A673 (cell line): Measurements from ENCODE around the gene EYA4. TPM values are rescaled to one million over a fixed set of nuclear protein-coding genes. Genes with fewer than 3 reads are reported as not detected.

ENCODE experiments used
- BruUV-seq: library from RNA; stranded (reverse); fragments of 400-500 nt; replicated peaks from 2 replicates; lab custom pipeline; 2021; lab: Mats Ljungman, UMichigan
- CTCF ChIA-PET: fragments of 300-600 bp; sonication (Branson Sonifier 250); formaldehyde crosslinking; loops from one replicate; lab custom pipeline; 2022; ENCODE audit warnings: antibody characterized with exemption; lab: Charles Lee
- POLR2A ChIA-PET: fragments of 300-600 bp; sonication (Branson Sonifier 250); formaldehyde crosslinking; loops from one replicate; lab custom pipeline; 2022; ENCODE audit warnings: antibody characterized with exemption; ENCODE audit not compliant: low non-redundant PET; lab: Charles Lee
- DNase-seq: peaks from one replicate; pipeline ENCODE4 v3.0.0-alpha.2; 2015; ENCODE audit warnings: low spot score
- H3K27ac ChIP-seq: fragments of 200-600 bp; sonication (generic); 2 replicates; pipeline ENCODE4 v1.5.1; 2016; ENCODE audit warnings: mixed run types, low read depth, mild to moderate bottlenecking, mixed read lengths, antibody characterized with exemption, low read length; ENCODE audit not compliant: poor library complexity, severe bottlenecking
- H3K27me3 ChIP-seq: fragments of 200-600 bp; sonication (generic); replicated peaks from 2 replicates; pipeline ENCODE4 v1.6.1; 2017; ENCODE audit warnings: mixed run types, low read depth, mild to moderate bottlenecking, mixed read lengths, antibody characterized with exemption, low read length; ENCODE audit not compliant: insufficient read depth, poor library complexity
- H3K36me3 ChIP-seq: fragments of 200-600 bp; sonication (generic); 2 replicates; pipeline ENCODE4 v1.6.1; 2016; ENCODE audit warnings: mixed run types, mild to moderate bottlenecking, mixed read lengths, antibody characterized with exemption, low read length; ENCODE audit not compliant: insufficient read depth, poor library complexity, severe bottlenecking
- H3K4me1 ChIP-seq: fragments of 200-600 bp; sonication (generic); 2 replicates; pipeline ENCODE4 v1.6.1; 2017; ENCODE audit warnings: mixed run types, mild to moderate bottlenecking, mixed read lengths, antibody characterized with exemption, low read length; ENCODE audit not compliant: insufficient read depth, poor library complexity, severe bottlenecking
- H3K4me3 ChIP-seq: fragments of 200-600 bp; sonication (generic); 2 replicates; pipeline ENCODE4 v1.5.1; 2016; ENCODE audit warnings: low read depth, mixed run types, mild to moderate bottlenecking, mixed read lengths, low read length; ENCODE audit not compliant: poor library complexity, severe bottlenecking
- H3K9me3 ChIP-seq: fragments of 200-600 bp; sonication (generic); 2 replicates; pipeline ENCODE4 v1.6.1; 2016; ENCODE audit warnings: mixed run types, low read depth, mild to moderate bottlenecking, mixed read lengths, antibody characterized with exemption, low read length; ENCODE audit not compliant: poor library complexity, severe bottlenecking
- CTCF ChIP-seq: fragments of 300-800, 200-600 bp; sonication (generic); conservative IDR thresholded peaks from 2 replicates; pipeline ENCODE4 v1.5.1; 2017; ENCODE audit warnings: low read depth, mild to moderate bottlenecking, antibody characterized with exemption, low read length, moderate library complexity, mixed read lengths
- EZH2 ChIP-seq: fragments of 200-600 bp; sonication (generic); IDR thresholded peaks from 2 replicates; pipeline ENCODE4 v1.6.1; 2017; ENCODE audit warnings: borderline replicate concordance, low read depth, mild to moderate bottlenecking, mixed read lengths, antibody characterized with exemption, low read length; ENCODE audit not compliant: poor library complexity, severe bottlenecking
- intact Hi-C: fragments of 100-400 bp; cut with micrococcal nuclease; formaldehyde crosslinking; loops from one replicate; pipeline ENCODE4 v1.10.0; 2022; ENCODE audit not compliant: unreplicated experiment
- total RNA-seq: library from RNA; stranded (reverse); gene quantifications from 2 replicates; pipeline ENCODE4 v1.2.3, GENCODE V29; 2021

Gene EYA4
- total RNA-seq, 1 experiment from 2014 or later, result 1.3 TPM

GRCh38 chr6:133244519-133244918 is 3.4 kb downstream of the EYA4 start:
- intact Hi-C loops, result no loop called here
- no peak for TF ChIP-seq CTCF
- no peak for TF ChIP-seq EZH2
- DNase-seq, result no peak
- no TSS peak for BruUV-seq
- H3K4me3 ChIP-seq, result no peak overlapping the region
- H3K27ac ChIP-seq, result no peak overlapping the region
- H3K4me1 ChIP-seq, result no peaks in the 10 kb centered on the region
- H3K36me3 ChIP-seq, result no peaks in the 10 kb centered on the region
- ChIA-PET CTCF (interaction anchor here (0.7 kb wide), 1 partner anchor 322 kb away, joined by 4 read pairs; no protein-coding TSS in a partner anchor), POLR2A (no interaction called here)
- peaks cover 87% of the 10 kb centered on the region for H3K27me3 ChIP-seq
- H3K9me3 ChIP-seq, result no peaks in the 10 kb centered on the region

- intact Hi-C loops, result no loop called here
- Histone ChIP-seq H3K9me3 (no peaks in the 10 kb centered on the region), H3K4me3 (no peak overlapping the region), H3K4me1 (no peaks in the 10 kb centered on the region), H3K27me3 (peaks cover 82% of the 10 kb centered on the region), H3K36me3 (no peaks in the 10 kb centered on the region), H3K27ac (no peak overlapping the region)
- DNase-seq, result no peak
- TF ChIP-seq CTCF (no peak), EZH2 (no peak)
- POLR2A ChIA-PET, result no interaction called here
- no TSS peak for BruUV-seq
- CTCF ChIA-PET, result interaction anchor here (0.7 kb wide), 1 partner anchor 322 kb away, joined by 4 read pairs; no protein-coding TSS in a partner anchor
Measured at GRCh38 chr6:133245007-133245406, 3.9 kb downstream of the EYA4 start.

GRCh38 chr6:133245422-133245903 is 4.3 kb downstream of the EYA4 start:
- no TSS peak for BruUV-seq
- POLR2A ChIA-PET, result no interaction called here
- no peaks in the 10 kb centered on the region for H3K36me3 ChIP-seq
- no peak overlapping the region for H3K27ac ChIP-seq
- TF ChIP-seq CTCF, result no peak
- TF ChIP-seq EZH2, result no peak
- no peak overlapping the region for H3K4me3 ChIP-seq
- CTCF ChIA-PET, result no interaction called here
- no peak for DNase-seq
- no peaks in the 10 kb centered on the region for H3K9me3 ChIP-seq
- H3K4me1 ChIP-seq, result no peaks in the 10 kb centered on the region
- H3K27me3 ChIP-seq, result peaks cover 78% of the 10 kb centered on the region
- intact Hi-C loops, result no loop called here
